CMK (cell line): ENCODE measurements around the gene OSGIN1.

Source experiments
- DNase-seq: peaks from one replicate; pipeline ENCODE4 v3.0.0-alpha.2; 2010; ENCODE audit warnings: low read depth

Gene OSGIN1

DNA sequence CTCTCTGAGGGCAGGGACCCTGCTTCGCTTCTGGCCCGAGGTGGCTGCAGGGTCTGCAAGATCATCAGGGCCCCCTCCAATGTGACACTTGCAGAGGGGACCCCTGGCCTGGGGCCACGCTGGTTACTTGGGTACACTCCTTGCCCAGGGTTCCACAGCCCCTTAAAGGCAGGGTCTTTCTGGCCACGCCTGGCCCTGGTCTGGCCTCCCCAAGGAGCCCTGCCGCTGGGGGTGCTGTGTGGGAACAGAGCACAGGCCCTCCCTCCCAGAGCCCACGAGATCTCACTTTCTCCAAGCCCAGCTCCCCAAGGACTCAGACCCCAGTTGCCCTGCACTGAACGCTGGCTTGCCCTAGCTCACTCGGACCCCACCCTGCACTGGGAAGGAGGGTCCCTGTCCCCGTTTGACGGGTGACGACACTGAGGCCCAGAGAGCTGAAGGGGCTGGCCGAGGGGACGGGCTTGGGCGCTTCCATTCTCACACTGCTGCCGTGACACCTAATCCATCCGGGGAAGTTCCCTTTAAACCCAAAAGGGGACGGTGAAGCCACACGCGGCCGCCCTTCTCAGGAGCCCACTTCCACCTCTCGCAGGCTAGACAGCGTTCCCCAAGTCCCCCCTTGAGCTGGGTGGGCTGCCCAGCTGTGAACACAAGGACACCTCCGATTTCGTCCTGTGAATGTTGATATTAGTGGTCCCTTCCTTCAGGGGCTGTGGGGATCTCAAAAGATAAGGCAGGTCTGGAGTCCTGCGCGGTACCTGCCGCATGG is 26.9 kb upstream of the OSGIN1 start:
- no peak for DNase-seq

DNA sequence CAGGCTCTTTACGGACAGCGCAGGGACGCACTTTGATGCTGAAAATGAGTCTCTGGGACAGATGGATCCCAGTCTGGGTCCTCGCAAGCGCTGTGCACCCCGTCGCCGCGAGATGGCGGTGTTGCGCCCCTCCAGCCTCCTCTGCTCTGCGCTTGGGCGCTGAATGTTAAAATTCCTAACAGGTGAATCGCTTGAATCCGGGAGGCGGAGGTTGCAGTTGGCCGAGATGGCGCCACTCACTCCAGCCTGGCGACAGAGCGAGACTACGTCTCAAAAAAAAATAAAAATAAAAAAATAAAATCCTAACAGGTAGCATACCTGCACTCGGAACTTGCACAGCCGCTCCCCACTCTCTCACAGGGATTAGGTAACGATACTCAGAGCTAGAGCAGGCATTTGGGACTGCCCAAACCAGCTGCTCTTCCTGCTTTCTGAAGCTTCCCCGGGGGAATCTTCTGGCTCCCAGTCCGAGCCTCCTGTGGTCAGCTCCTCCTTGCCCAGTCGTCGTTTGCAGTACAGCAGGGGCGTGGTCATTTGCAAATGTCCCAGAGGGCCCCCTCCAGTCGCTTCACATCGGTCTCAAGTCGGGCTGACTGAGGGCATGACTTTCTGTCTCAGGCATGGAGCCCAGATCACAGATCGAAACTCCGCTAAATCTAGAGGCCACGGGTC is 26.2 kb upstream of the OSGIN1 start:
- peak; percentile 11 for DNase-seq

DNA sequence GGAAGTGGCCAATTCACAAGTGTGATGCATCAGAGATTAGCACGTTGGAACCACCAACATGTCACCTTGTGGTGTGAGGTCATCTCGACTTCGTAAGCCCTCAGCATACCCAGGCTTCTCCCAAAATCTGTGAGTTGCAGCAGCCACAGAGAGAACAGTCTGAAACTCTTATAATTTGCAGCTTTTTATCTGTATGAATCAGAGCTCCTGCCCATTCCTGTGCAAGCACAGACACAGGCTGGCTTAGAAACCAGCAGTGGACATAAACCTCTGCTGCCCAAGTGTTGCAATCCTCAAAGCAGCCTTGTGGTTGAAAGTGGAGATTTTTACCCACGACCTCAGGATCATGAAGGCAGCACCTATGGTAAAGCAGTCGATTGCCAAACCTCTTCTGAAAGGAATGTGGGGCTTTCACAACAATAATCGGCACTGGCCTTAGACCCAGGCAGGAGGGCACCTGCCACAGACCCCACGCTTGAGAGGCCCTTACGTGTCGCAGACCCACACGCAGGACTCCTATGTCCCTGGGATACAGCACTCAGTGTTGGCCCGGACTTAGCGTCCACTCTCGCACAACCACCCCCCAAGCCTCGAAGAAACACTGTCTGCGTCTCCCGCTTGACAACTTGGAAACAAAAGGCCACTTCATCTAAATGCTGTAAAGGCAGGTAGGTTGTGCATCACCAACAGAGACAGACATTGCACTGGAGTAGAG is 24.5 kb upstream of the OSGIN1 start:
- no peak for DNase-seq

DNA sequence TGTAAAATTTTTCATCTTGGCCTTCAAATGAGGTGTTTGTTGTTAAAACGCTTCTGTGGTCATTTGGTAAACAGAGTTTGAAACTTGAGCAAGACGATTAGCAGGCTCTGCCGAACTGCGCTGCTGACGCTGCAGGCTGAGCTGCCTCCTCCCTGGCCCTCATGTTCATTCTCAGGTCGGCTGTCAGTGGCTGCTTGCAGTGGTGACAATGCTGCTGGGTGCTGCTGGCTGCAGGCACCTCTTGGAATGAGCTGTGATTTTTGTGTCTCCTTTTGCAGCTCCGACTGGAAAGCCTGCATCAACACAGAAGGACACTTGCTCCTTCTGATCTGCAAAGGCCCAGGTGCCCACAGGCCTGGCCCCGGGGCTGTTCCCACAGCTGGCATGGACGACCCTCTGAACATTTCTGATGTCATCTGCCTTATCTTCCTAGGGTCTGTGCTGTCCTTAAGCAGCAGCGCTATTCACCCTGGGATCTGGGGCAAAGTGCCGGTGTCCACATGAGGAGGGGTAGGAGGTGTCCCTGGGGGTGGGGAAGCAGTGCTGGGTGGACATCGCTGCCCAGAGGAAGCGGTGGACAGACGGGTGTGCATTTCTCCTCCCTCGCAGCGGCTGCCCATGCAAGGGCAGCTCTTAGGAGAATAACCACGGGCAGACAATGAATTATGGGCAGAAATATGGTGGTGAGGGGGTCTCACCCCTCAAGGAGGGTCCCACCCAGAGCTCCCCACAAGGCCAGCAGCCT is 23.1 kb upstream of the OSGIN1 start:
- DNase-seq = no peak

DNA sequence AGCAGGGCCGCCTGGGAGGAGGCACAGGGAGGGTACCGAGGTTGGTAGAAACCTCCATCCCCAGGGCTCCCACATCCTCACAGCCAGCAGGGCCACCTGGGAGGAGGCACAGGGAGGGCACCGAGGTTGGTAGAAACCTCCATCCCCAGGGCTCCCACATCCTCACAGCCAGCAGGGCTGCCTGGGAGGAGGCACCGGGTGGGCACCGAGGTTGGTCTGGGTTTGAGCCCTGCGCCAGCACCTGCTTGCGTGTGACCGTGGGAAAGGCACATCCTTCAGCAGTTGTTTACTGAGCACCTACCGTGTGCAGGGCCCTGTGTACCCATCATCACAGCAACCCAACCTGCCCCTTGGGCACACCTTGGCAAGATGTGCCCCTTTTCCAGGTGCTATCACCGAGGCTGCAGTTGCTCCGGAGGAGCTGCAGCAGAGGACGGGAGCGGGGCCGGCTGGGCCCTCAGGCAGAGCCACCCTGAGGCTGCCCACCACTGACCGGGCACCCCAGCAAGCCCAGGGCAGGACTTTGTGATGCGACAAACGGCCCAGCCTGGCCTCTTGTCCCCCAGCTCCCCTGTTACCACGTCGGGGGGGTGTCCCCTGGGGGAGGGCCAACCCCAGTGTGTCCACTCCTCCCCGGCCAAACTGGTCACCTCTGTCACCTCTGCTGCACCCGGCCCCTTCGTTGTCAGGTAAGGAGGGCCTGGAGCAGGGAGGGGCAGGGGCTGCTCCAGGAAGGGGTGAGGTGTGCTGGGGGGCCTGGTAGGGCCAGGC is 22.1 kb upstream of the OSGIN1 start:
- DNase-seq = no peak

DNA sequence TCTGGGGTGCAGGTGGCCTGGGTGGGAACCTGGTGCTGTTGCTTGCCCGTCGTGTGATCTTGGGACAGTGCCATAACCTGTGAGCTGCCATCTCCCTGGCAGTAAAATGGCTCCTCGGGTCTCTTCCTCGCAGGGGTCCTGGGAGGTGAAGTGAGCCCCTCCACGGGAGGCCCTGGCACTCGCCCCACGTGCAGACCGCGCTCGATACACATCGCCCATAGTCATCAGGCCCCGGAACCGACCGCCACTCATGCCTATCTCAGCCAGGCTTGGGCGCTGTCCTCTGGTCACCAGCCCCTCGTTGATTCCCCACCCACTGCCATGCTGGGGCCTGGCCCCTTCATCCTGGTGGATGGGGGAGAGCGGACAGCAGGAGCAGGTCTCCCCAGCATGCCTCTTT is 21.5 kb upstream of the OSGIN1 start:
- no peak for DNase-seq

DNA sequence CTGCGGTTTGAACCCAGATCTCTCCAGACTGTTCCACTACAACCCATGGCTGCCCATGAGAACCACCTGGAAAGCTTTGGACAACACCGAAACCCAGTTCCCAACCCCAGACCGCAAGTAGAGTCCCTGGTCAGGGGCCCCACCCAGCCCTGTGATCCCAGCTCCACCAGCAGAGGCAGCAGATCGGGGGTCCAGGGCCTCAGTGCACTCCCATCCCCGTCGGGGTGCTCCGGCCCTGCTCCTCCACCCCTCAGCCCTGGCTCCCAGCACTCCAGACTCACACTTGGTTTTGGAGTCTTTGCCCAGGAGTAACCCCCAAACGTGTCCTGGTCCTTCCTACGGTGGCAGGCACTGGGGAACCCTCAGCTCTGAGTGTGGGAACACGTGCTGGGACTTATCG is 20.7 kb upstream of the OSGIN1 start:
- DNase-seq = no peak

DNA sequence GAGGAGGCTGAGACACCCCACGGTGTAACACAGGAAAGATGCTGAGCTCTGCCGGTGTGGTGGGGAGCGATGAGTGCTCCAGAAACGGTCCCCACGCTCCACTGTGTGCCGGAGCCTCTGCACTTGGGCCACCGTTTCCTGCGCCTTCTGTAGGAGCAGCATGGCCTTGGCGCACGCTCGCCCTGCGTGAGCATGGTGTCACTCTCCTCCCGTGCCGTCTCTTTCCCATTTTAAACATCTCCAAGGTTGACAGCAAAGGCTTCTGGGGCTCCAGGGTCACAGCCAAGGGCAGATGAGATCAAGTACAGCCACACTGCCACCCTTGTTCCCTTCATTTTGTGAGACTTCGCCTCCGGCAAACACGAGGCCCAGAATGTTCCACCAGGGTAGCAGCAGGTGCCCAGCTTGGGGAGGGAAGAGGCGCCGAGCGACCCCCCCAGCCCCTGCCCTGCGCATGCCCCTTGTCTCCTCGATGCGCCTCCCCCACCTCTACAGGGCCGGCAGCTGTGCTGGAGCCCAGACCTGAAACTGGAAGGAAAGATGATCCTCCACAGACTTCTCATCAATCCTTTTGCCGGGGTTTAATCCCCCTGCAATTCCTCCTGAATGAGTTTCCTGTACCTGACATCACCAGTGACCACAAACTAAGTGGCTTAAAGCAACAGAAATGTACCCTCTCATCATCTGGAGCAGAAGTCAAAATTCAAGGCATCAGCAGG is 19.9 kb upstream of the OSGIN1 start:
- DNase-seq = no peak

DNA sequence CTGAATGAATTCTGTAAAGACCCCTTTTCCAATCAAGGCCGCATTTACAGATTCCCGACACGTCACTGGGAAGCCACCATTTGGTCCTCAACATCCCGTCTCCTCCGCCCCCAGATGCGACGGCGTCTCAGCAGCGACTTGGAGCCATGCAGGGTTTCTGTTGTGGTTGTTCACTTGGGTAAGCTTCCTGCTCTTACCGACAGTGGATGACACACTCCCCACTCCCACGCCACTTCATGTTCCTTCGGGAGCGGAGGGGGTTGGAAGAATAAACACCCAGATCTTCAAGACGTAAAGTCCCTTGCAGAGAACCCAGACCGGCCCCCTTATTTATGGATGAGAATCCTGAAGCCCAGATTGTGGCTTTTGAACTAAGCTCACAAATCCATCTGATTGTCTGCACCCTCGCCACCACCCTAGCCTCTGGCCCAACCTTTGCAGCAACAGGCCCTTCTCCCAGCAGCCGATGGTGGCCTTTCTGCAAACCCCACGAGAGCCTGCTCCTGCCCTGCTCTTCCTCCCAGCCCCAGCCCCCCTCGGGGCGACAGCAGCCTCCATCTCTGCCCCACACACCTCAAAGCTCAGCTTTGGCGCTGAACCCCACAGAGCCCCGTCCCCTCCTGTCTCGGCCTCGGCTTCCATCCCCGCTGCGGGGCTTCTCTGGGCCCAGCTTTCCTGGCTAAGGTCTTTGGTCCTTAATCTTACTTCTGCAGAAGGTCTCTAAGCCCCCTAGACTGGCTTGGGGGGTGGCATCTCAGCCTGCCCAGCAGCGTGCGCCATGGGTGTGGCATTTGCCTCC is 19.0 kb upstream of the OSGIN1 start:
- no peak for DNase-seq

DNA sequence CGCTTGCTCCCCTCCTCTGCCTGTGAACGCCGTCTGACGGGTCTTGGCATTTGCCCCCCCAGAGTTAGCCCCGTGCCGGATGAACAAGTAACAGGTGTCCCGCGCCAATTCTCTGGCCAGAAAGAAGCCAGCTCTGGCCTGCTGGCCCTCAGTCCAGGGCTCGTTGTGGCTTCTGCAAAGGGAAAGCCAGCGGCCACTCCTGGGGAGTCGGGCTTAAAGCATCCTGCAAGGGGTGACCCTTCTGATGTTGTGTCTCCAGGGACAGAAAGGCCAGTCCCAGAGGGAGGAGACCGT is 18.4 kb upstream of the OSGIN1 start:
- DNase-seq = no peak

DNA sequence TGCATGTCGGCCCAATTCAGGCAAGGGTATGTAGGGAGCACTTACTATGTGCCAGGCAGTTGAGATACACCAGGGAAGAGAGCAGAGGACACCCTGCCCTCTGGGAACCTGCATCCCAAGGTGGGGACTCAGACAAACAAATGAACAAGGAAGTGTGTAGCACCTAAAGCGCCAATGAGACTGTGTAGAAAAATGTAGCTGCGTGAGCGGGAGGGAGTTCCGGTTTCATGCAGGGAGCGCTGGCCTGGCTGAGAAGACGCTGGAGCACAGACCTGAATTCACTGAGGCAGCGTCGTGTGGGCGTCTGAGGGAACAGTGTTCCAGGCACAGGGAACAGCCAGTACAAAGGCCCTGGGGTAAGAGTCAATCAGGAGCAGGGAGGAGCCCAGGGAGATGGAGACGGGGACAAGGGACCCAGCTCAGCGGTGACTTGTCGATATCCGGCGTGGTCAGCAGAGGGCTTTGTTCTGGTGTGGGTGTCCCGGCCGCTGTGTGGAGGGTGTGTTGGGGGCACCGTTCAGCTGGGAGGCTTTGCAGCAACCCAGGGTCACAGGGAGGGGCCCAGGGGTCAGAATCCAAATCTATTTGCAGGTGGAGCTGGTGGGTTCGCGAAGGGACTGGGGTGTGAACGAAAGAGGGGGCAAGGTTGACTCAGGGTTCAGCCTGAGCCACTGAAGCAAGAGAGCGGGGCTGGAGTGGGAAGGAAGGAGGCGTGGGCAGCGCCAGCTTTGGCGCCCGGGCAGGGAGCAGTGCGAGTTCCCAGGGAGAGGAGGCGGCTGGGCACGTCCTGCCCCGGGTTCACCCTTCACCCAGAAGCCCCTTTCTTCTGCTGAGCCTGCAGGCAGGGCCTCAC is 17.8 kb upstream of the OSGIN1 start:
- no peak for DNase-seq

DNA sequence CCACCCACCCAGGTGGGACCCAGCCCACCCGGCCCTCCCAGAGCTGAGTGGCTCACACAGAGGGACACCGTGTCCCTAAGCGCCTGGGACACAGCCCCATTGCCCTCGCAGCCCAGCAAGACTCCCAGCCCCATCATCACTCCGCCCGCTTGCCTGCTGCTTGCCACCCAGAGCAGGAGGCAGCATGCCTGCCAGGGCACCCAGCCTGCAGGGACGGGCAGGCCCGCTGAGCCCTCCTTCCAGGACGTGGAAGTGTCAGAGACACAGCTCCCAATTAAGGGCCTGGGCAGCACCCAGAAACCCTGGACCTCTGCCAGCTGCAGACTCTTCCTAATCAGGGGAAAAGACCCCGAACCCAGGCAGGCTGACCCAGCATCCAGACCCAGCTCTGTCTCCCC is 17.2 kb upstream of the OSGIN1 start:
- DNase-seq = no peak

DNA sequence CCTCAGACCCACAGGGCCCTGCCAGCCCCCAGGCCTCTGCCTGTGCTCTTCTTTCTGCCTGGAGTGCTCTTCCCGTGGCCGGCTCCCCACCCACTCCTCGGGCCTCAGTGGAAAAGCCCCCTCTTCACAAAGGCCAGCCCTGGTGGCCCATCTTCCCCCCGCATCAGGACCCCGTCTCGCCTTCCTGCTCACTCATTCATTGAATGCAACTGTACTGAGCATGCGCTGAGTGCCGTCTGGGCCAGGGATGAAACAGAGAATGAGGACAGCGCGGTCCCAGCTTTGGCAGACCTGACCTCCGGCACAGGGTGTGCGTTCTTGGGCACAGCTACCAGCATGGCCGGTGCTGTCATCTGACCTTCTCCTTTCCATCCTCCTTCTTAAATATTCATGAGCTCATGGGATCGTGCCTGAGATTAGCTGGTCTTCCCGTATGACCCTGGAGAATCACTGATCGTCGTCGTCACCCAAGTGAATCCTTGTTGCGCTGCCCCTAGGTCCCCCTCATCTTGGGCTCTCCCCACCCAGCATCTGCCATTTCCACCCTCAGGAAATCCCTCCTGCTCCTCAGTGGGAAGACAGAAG is 16.4 kb upstream of the OSGIN1 start:
- no peak for DNase-seq

DNA sequence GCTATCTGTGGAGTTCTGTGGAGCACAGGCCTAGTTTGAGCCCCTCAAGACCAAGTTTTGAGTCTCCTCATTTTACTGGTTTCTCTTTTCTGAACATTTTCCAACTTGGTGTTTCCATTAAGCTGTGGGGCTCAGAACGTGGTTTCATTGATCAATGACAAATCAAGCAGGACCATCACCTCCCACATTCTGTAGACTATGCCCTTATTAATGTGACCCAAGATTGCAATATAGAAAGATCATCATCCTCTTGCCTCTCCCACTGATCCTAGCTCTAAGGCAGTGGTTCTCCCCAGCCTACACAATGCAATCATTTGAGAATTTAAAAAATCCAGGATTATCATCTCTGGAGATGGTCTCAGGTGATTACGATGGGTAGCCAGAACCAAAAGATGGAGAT is 15.8 kb upstream of the OSGIN1 start:
- DNase-seq = no peak

DNA sequence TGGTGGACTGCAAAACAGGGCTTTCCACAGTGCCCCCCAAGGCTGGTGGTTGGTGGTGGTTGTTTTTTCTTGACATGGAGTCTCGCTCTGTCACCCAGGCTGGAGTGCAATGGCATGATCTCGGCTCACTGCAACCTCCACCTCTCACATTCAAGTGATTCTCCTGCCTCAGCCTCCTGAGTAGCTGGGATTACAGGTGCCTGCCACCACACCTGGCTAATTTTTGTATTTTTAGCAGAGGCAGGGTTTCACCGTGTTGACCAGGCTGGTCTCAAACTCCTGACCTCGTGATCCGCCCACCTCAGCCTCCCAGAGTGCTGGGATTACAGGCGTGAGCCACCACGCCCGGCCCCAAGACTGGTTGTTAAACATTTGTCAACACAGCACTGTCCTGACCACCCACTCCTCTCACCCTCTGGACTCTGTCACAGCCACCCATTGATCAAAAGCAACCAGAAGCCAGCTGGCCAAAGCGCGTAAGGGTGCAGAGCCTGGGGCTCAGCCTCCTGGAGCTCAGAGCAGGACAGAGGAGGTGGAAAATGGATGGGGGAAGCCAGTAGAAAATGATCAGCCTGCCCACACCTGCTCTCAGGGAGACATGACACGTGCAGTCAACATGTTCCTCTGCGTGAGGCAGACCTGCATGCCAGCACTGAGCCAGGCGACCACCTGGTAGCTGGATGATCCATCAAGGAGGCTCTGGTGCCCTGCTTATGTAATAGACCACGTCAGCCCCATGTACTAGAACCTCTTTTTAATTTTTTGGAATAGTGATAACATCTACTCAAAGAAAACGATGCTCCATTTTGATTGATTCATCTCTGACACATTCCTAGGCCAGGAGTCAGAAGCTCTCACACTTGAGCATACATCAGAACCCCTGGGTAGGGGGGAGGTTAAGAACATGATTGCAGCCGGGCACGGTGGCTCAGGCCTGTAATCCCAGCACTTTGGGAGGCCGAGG is 14.8 kb upstream of the OSGIN1 start:
- no peak for DNase-seq

DNA sequence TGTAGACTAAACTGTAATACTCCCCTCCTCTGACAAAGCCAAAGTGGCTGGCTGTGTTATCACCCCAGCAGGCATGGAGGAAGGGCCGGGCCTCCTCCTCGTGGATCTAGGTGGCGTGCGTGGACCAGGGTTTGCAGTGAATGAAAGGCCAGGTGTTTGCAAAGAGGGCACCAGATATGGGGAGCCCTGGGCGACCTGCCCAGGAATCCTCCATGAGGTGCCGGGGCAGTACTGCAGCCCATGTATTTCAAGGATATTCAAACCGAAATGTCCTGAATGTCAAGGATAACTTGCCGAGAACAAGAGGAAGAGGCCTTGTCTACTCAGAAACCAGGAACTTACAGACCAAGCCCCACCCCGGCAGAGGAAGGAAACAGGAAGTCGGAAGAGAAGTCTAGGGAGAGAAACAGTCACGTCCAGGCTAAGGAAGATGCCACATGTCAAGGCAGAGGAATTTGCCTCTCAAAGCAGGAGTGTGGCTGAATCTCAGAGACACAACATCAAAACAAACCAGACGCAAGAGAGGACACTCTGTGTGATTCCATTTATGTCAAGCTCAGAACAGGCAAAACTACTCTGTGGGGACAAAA is 13.7 kb upstream of the OSGIN1 start:
- no peak for DNase-seq

DNA sequence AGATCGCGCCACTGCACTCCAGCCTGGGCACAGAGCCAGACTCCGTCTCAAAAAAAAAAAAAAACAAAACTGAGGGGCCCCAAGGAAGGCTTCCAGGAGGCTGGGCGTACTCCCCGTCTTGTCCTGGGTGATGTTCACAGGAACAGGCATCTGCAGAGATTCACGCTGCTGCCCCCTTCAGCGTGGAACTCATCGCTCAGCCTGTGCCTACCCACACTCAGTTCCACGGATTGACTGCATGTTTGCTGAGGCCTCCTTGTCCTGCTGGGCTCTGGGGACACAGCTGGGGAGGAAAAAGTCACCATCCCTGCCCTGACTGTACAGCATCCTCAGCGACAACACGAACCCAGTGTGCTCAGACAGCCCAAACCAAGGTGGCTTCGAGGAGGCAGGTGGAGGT is 12.9 kb upstream of the OSGIN1 start:
- DNase-seq = no peak
